ENCODE measurements around the gene FOXA1. TPM values are rescaled to one million over a fixed set of nuclear protein-coding genes. Genes with fewer than 3 reads are reported as not detected.

FOXA1 gene
- total and polyA plus RNA-seq, 2 of the 4 experiments (the other 2 are of a cell fraction), result 0.18 to 0.31 TPM

GRCh38 chr14:37603688-37604251 is 8.7 kb upstream of the FOXA1 start:
- no peak overlapping the region for H2BK15ac ChIP-seq (ENCODE audit: low read depth, low read length)
- no peaks in the 10 kb centered on the region for H4K20me1 ChIP-seq (ENCODE audit: insufficient read depth, low read length)
- ChIA-PET CTCF (no interaction called here), POLR2A (ENCODE audit: unreplicated experiment) (no interaction called here)
- no peak overlapping the region for H3K4me2 ChIP-seq (ENCODE audit: low read depth, low read length)
- no peaks in the 10 kb centered on the region for H3K9me1 ChIP-seq (ENCODE audit: insufficient read depth, low read length)
- H4K8ac ChIP-seq (ENCODE audit: low read depth in 2 of 2, low read length in 2 of 2), result no peak overlapping the region
- H3K27me3 ChIP-seq (ENCODE audit: control insufficient read depth, insufficient read depth, low read length), result peaks cover 86% of the 10 kb centered on the region
- H3K4me1 ChIP-seq (ENCODE audit: control insufficient read depth, insufficient read depth, low read length), result peaks cover 2% of the 10 kb centered on the region; the same call in 1 of the 2 replicates
- no peak overlapping the region for H3K14ac ChIP-seq (replicated peaks; ENCODE audit: low read depth, low read length)
- no peak overlapping the region for H2AK9ac ChIP-seq (replicated peaks; ENCODE audit: low read depth, low read length, poor library complexity)
- H3K23ac ChIP-seq (ENCODE audit: low read depth, low read length), result no peak overlapping the region
- H4K91ac ChIP-seq (ENCODE audit: insufficient read depth, low read depth, low read length), result no peak overlapping the region
- no peak overlapping the region for H2AK5ac ChIP-seq (ENCODE audit: low read depth, low read length)
- no peak overlapping the region for H2BK5ac ChIP-seq (ENCODE audit: low read depth, low read length, poor library complexity, severe bottlenecking)
- no peak overlapping the region for H3K4ac ChIP-seq (ENCODE audit: low read depth, low read length)
- H3K36me3 ChIP-seq (ENCODE audit: control insufficient read depth, insufficient read depth, low read length), result no peaks in the 10 kb centered on the region
- H2BK120ac ChIP-seq (ENCODE audit: low read depth, low read length), result no peak overlapping the region
- H3K27ac ChIP-seq (ENCODE audit: insufficient read depth, low read length), result no peak overlapping the region
- H3K79me1 ChIP-seq (ENCODE audit: low read depth in 1 of 2, low read length in 2 of 2), result no peaks in the 10 kb centered on the region
- dilution Hi-C loops (cut with HindIII; ENCODE audit: low sequenced_read_pairs, unreplicated experiment), result no loop called here
- in situ Hi-C loops (cut with MboI; ENCODE audit: low sequenced_read_pairs), result no loop called here
- DNase-seq, result no peak
- H3K56ac ChIP-seq (ENCODE audit: extremely low read depth, insufficient read depth, low read length), result no peak overlapping the region
- no peak for ATAC-seq (ENCODE audit: low read depth)
- 55% methylated on average over 2 of the region's 9 CpGs; no CpG with 5 or more reads in 1 of the 2 experiments for WGBS, 2 experiments (ENCODE audit: extremely low coverage in 2 of 2, insufficient read length in 1 of 2)
- intact Hi-C loops (cut with micrococcal nuclease), result no loop called here
- H3K18ac ChIP-seq (ENCODE audit: low read depth, low read length), result no peak overlapping the region
- no peak overlapping the region for H4K5ac ChIP-seq (ENCODE audit: low read depth, low read length)
- H3K4me3 ChIP-seq (ENCODE audit: insufficient read depth, low read depth, low read length), result no peak overlapping the region
- no peak overlapping the region for H2AFZ ChIP-seq (replicated peaks; ENCODE audit: low read length, poor library complexity)
- H3K9me3 ChIP-seq (ENCODE audit: control insufficient read depth, insufficient read depth, low read length), result peaks cover 23% of the 10 kb centered on the region
- no peak for TF ChIP-seq MXI1 (IDR thresholded peaks at IDR 0.05; ENCODE audit: borderline replicate concordance, low read depth, low read length)
- no peak for TF ChIP-seq MAZ (IDR thresholded peaks at IDR 0.05; ENCODE audit: borderline replicate concordance, low read depth, low read length)
- no peak for TF ChIP-seq RAD21 (IDR thresholded peaks at IDR 0.05; ENCODE audit: low read length)
- TF ChIP-seq FOS (IDR thresholded peaks at IDR 0.05; ENCODE audit: low read depth, low read length), result no peak
- no peak for TF ChIP-seq MAFK (IDR thresholded peaks at IDR 0.05; ENCODE audit: low read depth, low read length)
- no peak for TF ChIP-seq POLR2A (IDR thresholded peaks at IDR 0.05; ENCODE audit: low read depth, low read length)
- no peak for TF ChIP-seq ELK1 (IDR thresholded peaks at IDR 0.05; ENCODE audit: borderline replicate concordance, low read depth, low read length)
- TF ChIP-seq NFE2L2 (IDR thresholded peaks at IDR 0.05; ENCODE audit: low read depth, low read length), result no peak
- no peak for TF ChIP-seq SMC3 (IDR thresholded peaks at IDR 0.05; ENCODE audit: low read depth, low read length)
- TF ChIP-seq RFX5 (IDR thresholded peaks at IDR 0.05; ENCODE audit: low read depth, low read length), result no peak
- TF ChIP-seq USF2 (IDR thresholded peaks at IDR 0.05; ENCODE audit: low read depth, low read length), result no peak
- no peak overlapping the region for H3K9ac ChIP-seq (ENCODE audit: low read depth, low read length)
- H2BK20ac ChIP-seq (ENCODE audit: low read depth, low read length), result no peak overlapping the region
- BruUV-seq (replicated peaks), result no TSS peak
